ENCODE results near the gene AHNAK. TPM values are rescaled to one million over a fixed set of nuclear protein-coding genes. Genes with fewer than 3 reads are reported as not detected.

The AHNAK gene
- total and polyA plus RNA-seq, 2 of the 8 experiments (the other 6 are each of a cell fraction or from before 2014, with no cell fraction given): 2.0 to 5.8 TPM

DNA sequence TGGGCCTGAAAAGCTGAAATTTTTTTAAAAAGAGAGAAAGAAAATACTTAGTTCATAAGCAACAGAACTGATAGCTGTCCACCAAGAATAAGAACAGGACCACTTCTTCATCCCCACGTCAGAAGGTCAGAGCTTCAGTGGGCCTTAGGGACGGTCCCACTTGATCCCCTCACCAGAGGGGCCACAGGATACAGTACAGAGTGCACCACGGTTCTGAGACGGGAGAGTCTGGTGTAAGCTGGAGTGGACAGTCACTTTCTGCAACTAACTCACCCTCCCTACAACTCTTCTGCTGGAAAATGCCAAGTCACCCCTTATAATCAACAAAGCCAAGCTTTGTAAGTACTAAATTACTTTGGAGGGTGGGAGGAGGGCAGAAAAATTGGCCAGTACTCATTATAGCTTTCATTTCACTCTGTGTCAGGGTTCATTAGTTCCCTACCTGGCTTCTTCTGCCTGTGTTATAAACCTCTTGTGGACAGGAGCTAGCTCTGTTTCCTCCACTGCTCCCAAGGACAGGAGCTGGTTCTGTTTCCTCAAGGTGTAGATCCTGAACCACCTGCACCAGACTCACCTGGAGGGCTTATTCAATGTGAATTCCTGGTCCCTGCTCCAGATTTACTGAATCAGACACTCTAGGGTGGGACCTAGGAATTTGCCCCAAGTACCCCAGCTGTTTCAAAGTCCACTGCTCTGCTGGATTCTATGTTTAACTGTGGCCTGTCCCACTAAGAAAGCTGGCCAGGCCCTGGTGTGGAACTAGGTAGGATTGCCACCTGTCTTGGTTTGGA lies 88.2 kb downstream of the AHNAK start:
- no peak overlapping the region for H3K27ac ChIP-seq (ENCODE audit: low read depth, low read length)
- POLR2A ChIA-PET (ENCODE audit: partially characterized antibody): interaction anchor here (0.7 to 2.5 kb wide), 3 partner anchors 13 to 207 kb away, joined by 3 to 9 read pairs (median 3); partner anchors contain the start of genes C11orf98, CSKMT and EEF1G
- no peak overlapping the region for H3K4ac ChIP-seq (replicated peaks; ENCODE audit: insufficient read length, low read depth, low read length)
- H2BK12ac ChIP-seq (ENCODE audit: low read depth, low read length): no peak overlapping the region
- H3K56ac ChIP-seq (replicated peaks; ENCODE audit: insufficient read length, low read depth, low read length): no peak overlapping the region
- no peak overlapping the region for H2AK5ac ChIP-seq (ENCODE audit: low read depth, low read length)
- H2BK20ac ChIP-seq (ENCODE audit: low read length): no peak overlapping the region
- no peak overlapping the region for H3K9ac ChIP-seq (replicated peaks in 1 of 4; ENCODE audit: extremely low read depth in 1 of 4, low read depth in 3 of 4, low read length in 3 of 4)
- DNase-seq (ENCODE audit: low read depth in 1 of 2, low spot score in 2 of 2): no peak
- no peak overlapping the region for H2BK15ac ChIP-seq (ENCODE audit: low read length)
- H3K79me2 ChIP-seq (ENCODE audit: control insufficient read depth in 1 of 2, insufficient read depth in 2 of 2, low read length in 2 of 2): no peaks in the 10 kb centered on the region
- peaks cover 0 to 4% of the 10 kb centered on the region in 2 experiments; a peak in 2 of 4 replicates for H3K9me3 ChIP-seq (ENCODE audit: insufficient read depth in 2 of 2, low read depth in 1 of 2, low read length in 1 of 2)
- H3K36me3 ChIP-seq (ENCODE audit: control insufficient read depth in 2 of 4, insufficient read depth in 4 of 4, low read length in 3 of 4): no peaks in the 10 kb centered on the region
- no peak overlapping the region for H4K5ac ChIP-seq (ENCODE audit: insufficient read length, low read depth, low read length)
- no peak for TF ChIP-seq TEAD4 (IDR thresholded peaks at IDR 0.05; ENCODE audit: low read depth, low read length)
- TF ChIP-seq GTF2F1 (IDR thresholded peaks at IDR 0.05; ENCODE audit: borderline replicate concordance, low read depth, low read length): no peak
- no peak for TF ChIP-seq EP300 (IDR thresholded peaks at IDR 0.05; ENCODE audit: borderline replicate concordance in 1 of 2, low read depth in 2 of 2, low read length in 2 of 2)
- TF ChIP-seq SP2 (IDR thresholded peaks at IDR 0.05; ENCODE audit: low read length): no peak
- no peak for TF ChIP-seq TBP (IDR thresholded peaks at IDR 0.05; ENCODE audit: low read depth, low read length)
- TF ChIP-seq RFX5 (IDR thresholded peaks at IDR 0.05; ENCODE audit: borderline replicate concordance, low read depth, low read length): no peak
- TF ChIP-seq GABPA (IDR thresholded peaks at IDR 0.05; ENCODE audit: borderline replicate concordance, insufficient read depth, low read length): no peak
- no peak for TF ChIP-seq JUND (IDR thresholded peaks at IDR 0.05; ENCODE audit: low read length)
- H3K79me1 ChIP-seq (ENCODE audit: low read depth, low read length): no peaks in the 10 kb centered on the region
- CTCF ChIA-PET (ENCODE audit: partially characterized antibody): interaction anchor here (0.9 to 3.5 kb wide), 10 partner anchors 11 to 102 kb away, joined by 3 to 22 read pairs (median 3); no protein-coding TSS in a partner anchor
- no peak overlapping the region for H2BK120ac ChIP-seq (replicated peaks; ENCODE audit: low read depth, low read length)
- H4K91ac ChIP-seq (replicated peaks; ENCODE audit: insufficient read length, low read length): no peak overlapping the region
- H3K23me2 ChIP-seq (ENCODE audit: low read depth, low read length): no peaks in the 10 kb centered on the region
- 74% methylated on average over 4 of the region's 4 CpGs; no CpG with 5 or more reads in 1 of the 2 experiments for WGBS, 2 experiments (ENCODE audit: extremely low coverage in 1 of 2, insufficient coverage in 1 of 2, insufficient read length in 1 of 2, insufficient replicate concordance in 2 of 2, low coverage in 1 of 2, low lambda C conversion rate in 2 of 2, missing lambda C conversion rate in 1 of 2)
- H3K4me1 ChIP-seq (replicated peaks in 1 of 4; ENCODE audit: control insufficient read depth in 3 of 4, insufficient read depth in 4 of 4, low read length in 3 of 4): no peaks in the 10 kb centered on the region; a peak in 1 of 7 replicates
- no peak overlapping the region for H4K8ac ChIP-seq (ENCODE audit: extremely low read depth, insufficient read depth, low read length)
- H3K4me2 ChIP-seq (ENCODE audit: insufficient read depth in 1 of 2, low read depth in 2 of 2, low read length in 2 of 2): no peak overlapping the region
- no peak overlapping the region for H3K23ac ChIP-seq (ENCODE audit: insufficient read length)
- H3K14ac ChIP-seq (ENCODE audit: insufficient read length): no peak overlapping the region
- no peaks in the 10 kb centered on the region; a peak in 1 of 7 replicates for H3K27me3 ChIP-seq (replicated peaks in 1 of 4; ENCODE audit: control insufficient read depth in 3 of 4, extremely low read depth in 1 of 4, insufficient read depth in 3 of 4, low read length in 3 of 4)
- no peak overlapping the region for H2BK5ac ChIP-seq (ENCODE audit: low read depth, low read length)
- H3K18ac ChIP-seq (ENCODE audit: extremely low read depth, low read length): no peak overlapping the region
- FAIRE-seq: no peak
- H3K4me3 ChIP-seq (ENCODE audit: extremely low read depth in 1 of 4, insufficient read depth in 2 of 4, low read depth in 3 of 4, low read length in 4 of 4): no peak overlapping the region
- no peak overlapping the region for H2AFZ ChIP-seq (ENCODE audit: low read length)
- H4K20me1 ChIP-seq (replicated peaks in 1 of 2; ENCODE audit: control insufficient read depth in 1 of 2, insufficient read depth in 2 of 2, low read length in 2 of 2): no peaks in the 10 kb centered on the region
